Measurements from ENCODE around the gene CPHXL.

GRCh38 chr16:75762746-75763145, 36.5 kb upstream of the CPHXL start:
- TF ChIP-seq CTCF (IDR thresholded peaks at IDR 0.05), result no peak
- no peak for TF ChIP-seq POLR2A (IDR thresholded peaks at IDR 0.05)

Data from breast epithelium (tissue), 3 donors.